22Rv1 (cell line): ENCODE measurements around the gene ABCF2.

Experiments
- ZFX ChIP-seq: fragments of 450-650 bp; IDR thresholded peaks from 2 replicates; pipeline ENCODE4 v1.6.1; 2017; ENCODE audit warnings: antibody characterized with exemption, borderline replicate concordance
- TF ChIP-seq, protein P1 (sequence below): fragments of 450-650 bp; IDR thresholded peaks from 2 replicates; pipeline ENCODE4 v1.5.1; 2017; ENCODE audit warnings: mild to moderate bottlenecking

DNA sequence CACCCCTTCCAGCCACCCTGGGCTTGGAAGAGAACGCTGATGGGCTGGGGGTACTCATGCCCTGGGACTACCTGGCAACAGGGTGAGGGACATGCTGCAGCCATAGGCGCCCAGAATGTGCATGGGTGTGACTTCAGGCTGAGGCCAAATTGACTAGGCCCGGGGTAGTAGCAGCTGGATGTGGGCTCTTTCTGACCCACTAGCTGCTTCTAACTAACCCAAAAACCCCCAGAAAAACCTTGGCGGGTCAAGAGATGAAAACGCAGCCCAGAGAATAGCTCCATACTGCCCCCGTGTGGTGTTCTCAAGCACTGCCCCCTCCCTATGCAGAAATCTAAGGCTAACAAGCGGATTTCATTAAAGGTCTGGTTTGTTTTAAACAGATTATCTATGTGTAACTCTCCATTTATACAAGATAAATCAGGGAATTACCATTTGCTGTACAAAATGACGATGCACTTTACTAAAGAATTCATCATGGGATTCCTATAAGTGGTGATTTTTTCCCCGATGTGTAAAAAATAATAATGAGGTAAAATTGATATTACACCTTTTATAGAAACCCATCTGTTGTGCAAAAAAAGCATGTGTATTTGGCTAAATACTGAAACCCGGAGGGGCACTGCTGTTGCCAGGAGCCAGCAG lies 17.3 kb upstream of the ABCF2 start:
- TF ChIP-seq, protein P1, sequence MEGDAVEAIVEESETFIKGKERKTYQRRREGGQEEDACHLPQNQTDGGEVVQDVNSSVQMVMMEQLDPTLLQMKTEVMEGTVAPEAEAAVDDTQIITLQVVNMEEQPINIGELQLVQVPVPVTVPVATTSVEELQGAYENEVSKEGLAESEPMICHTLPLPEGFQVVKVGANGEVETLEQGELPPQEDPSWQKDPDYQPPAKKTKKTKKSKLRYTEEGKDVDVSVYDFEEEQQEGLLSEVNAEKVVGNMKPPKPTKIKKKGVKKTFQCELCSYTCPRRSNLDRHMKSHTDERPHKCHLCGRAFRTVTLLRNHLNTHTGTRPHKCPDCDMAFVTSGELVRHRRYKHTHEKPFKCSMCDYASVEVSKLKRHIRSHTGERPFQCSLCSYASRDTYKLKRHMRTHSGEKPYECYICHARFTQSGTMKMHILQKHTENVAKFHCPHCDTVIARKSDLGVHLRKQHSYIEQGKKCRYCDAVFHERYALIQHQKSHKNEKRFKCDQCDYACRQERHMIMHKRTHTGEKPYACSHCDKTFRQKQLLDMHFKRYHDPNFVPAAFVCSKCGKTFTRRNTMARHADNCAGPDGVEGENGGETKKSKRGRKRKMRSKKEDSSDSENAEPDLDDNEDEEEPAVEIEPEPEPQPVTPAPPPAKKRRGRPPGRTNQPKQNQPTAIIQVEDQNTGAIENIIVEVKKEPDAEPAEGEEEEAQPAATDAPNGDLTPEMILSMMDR: peak; percentile 99
- TF ChIP-seq ZFX: no peak
